OCI-LY1 (cell line): Measurements from ENCODE around the gene ZNF530.

ENCODE experiments used
- EZH2 ChIP-seq: fragments of 200-600 bp; sonication (generic), shearing (Covaris generic); IDR thresholded peaks from 2 replicates; pipeline ENCODE4 v1.8.0; 2017; ENCODE audit warnings: borderline replicate concordance, mixed run types, mild to moderate bottlenecking, antibody characterized with exemption, low read length, moderate library complexity, mixed read lengths
- TF ChIP-seq, protein P1 (sequence below): fragments of 200-600 bp; sonication (generic), shearing (Covaris generic); IDR thresholded peaks from 2 replicates; pipeline ENCODE4 v1.5.1; 2017; ENCODE audit warnings: mild to moderate bottlenecking, antibody characterized with exemption, low read length, moderate library complexity, mixed read lengths

DNA sequence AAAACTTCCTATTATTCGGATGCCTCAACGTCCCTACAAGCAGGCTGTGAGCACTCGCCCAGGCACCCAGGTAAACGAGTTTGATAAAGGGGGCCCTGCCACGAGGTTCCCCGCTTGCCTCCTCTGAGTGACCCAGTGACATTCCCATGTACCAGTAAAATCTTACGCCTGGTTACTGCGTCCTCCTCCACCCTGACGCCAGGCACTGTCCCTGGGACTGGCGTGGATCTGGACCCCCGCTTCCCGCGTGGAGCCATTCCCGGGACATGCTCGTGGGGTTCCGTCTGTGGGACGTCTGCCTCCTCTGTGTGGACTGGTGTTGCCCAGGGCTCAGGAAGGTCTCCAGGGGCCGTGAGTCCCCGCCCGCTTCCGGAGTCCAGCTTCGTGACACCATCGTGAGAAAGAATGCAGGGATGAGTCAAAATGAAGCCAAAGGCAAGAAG is 39.6 kb upstream of the ZNF530 start:
- TF ChIP-seq, protein P1, sequence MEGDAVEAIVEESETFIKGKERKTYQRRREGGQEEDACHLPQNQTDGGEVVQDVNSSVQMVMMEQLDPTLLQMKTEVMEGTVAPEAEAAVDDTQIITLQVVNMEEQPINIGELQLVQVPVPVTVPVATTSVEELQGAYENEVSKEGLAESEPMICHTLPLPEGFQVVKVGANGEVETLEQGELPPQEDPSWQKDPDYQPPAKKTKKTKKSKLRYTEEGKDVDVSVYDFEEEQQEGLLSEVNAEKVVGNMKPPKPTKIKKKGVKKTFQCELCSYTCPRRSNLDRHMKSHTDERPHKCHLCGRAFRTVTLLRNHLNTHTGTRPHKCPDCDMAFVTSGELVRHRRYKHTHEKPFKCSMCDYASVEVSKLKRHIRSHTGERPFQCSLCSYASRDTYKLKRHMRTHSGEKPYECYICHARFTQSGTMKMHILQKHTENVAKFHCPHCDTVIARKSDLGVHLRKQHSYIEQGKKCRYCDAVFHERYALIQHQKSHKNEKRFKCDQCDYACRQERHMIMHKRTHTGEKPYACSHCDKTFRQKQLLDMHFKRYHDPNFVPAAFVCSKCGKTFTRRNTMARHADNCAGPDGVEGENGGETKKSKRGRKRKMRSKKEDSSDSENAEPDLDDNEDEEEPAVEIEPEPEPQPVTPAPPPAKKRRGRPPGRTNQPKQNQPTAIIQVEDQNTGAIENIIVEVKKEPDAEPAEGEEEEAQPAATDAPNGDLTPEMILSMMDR, result no peak
- TF ChIP-seq EZH2, result no peak
